Testis (tissue), 3 donors: Measurements from ENCODE around the gene YPEL2. TPM values are rescaled to one million over a fixed set of nuclear protein-coding genes. Genes with fewer than 3 reads are reported as not detected.

Source experiments
- DNase-seq: peaks from one replicate; pipeline ENCODE4 v3.0.0-alpha.2; 2019
- H3K27ac ChIP-seq, 2 donors: fragments of 200-600 bp; sonication (generic); one replicate each; pipeline ENCODE4 v1.5.1; 2019
- H3K27me3 ChIP-seq: fragments of 200-600 bp; sonication (generic); one replicate; pipeline ENCODE4 v1.5.1; 2019
- H3K36me3 ChIP-seq: fragments of 200-600 bp; sonication (generic); one replicate; pipeline ENCODE4 v1.5.1; 2017; ENCODE audit warnings: low read depth; ENCODE audit errors: missing control alignments
- H3K4me1 ChIP-seq: fragments of 200-600 bp; sonication (generic); one replicate; pipeline ENCODE4 v1.5.1; 2019
- H3K4me3 ChIP-seq, 2 donors: fragments of 200-600 bp; sonication (generic); one replicate each; pipeline ENCODE4 v1.5.1; 2017 to 2019
- H3K9me3 ChIP-seq: fragments of 200-600 bp; sonication (generic); one replicate; pipeline ENCODE4 v1.5.1; 2017
- CTCF ChIP-seq, 3 experiments: fragments of 450-650 bp in 2 of 3; fragments of 200-600 bp in 1 of 3; sonication (generic) in 1 of 3; IDR thresholded peaks; one replicate each; pipeline ENCODE4 v1.5.1; 2016 to 2019; ENCODE audit warnings: antibody characterized with exemption in 3 of 3, mild to moderate bottlenecking in 2 of 3, moderate library complexity in 1 of 3
- POLR2A ChIP-seq: fragments of 450-650 bp; IDR thresholded peaks from one replicate; pipeline ENCODE4 v1.6.1; 2017; ENCODE audit warnings: antibody characterized with exemption, mild to moderate bottlenecking, moderate library complexity
- WGBS, 2 donors: methylation state at CpG; one replicate each; pipeline ENCODE4 v1.1.5; 2018; 5-methylcytosine and 5-hydroxymethylcytosine counted together
- intact Hi-C: fragments of 100-400 bp; cut with DNase I; formaldehyde crosslinking; loops from one replicate; pipeline ENCODE4 v1.15.1; 2023; ENCODE audit warnings: low total_unique reads
- polyA plus RNA-seq: library from polyadenylated mRNA; stranded (reverse); fragments of 350-450 nt; fragmentation: Illumina TruSeq; extraction: RNeasy Lipid Tissue Mini Kit (QIAGEN cat#74804); gene quantifications from one replicate; pipeline ENCODE4 v1.2.3, GENCODE V29; 2014; ENCODE audit warnings: low read depth, low replicate concordance; ENCODE audit not compliant: insufficient read depth
- total RNA-seq, 2 donors: library from RNA; depleted of rRNA; stranded (reverse); fragments of >200 nt; gene quantifications; one replicate each; pipeline ENCODE4 v1.2.3, GENCODE V29; 2016

The YPEL2 gene
- total and polyA plus RNA-seq, 3 donors from 2014 or later, result 20.5 to 48.3 (median 39.8) TPM

GRCh38 chr17:59425085-59425931 lies 93.9 kb downstream of the YPEL2 start:
- H3K4me3 ChIP-seq, result peak overlapping the region in 1 of 2 donors; percentile 1

GRCh38 chr17:59426031-59426430 lies 94.6 kb downstream of the YPEL2 start:
- intact Hi-C loops, result no loop called here
- DNase-seq, result no peak
- peaks cover 48% of the 10 kb centered on the region for H3K4me1 ChIP-seq

More at GRCh38 chr17:59425085-59425931, 93.9 kb downstream of the YPEL2 start:
- intact Hi-C loops, result no loop called here
- Histone ChIP-seq H3K36me3 (no peaks in the 10 kb centered on the region), H3K4me1 (peaks cover 48% of the 10 kb centered on the region), H3K27ac (peak overlapping the region; percentile 81 to 88), H3K9me3 (no peaks in the 10 kb centered on the region), H3K27me3 (no peaks in the 10 kb centered on the region)
- TF ChIP-seq CTCF (IDR thresholded peaks at IDR 0.05) (no peak), POLR2A (no peak)
- WGBS, 2 donors, result 14 to 38% methylated on average over 16 of the region's 16 CpGs
- DNase-seq, result peak; percentile 43

GRCh38 chr17:59427425-59427921 lies 96.0 kb downstream of the YPEL2 start:
- TF ChIP-seq CTCF (IDR thresholded peaks at IDR 0.05) (no peak), POLR2A (no peak)
- Histone ChIP-seq H3K4me1 (peaks cover 48% of the 10 kb centered on the region), H3K36me3 (no peaks in the 10 kb centered on the region), H3K4me3 (no peak overlapping the region), H3K27me3 (no peaks in the 10 kb centered on the region), H3K9me3 (no peaks in the 10 kb centered on the region), H3K27ac (peak overlapping the region in 1 of 2 donors; percentile 88)
- intact Hi-C loops, result no loop called here
- WGBS, 2 donors, result 43 to 52% methylated on average over 5 of the region's 5 CpGs
- peak; percentile 41 for DNase-seq

More at GRCh38 chr17:59426031-59426430, 94.6 kb downstream of the YPEL2 start:
- TF ChIP-seq CTCF (IDR thresholded peaks at IDR 0.05) (no peak), POLR2A (no peak)
- no peak overlapping the region for H3K4me3 ChIP-seq
- no peaks in the 10 kb centered on the region for H3K9me3 ChIP-seq
- H3K36me3 ChIP-seq, result no peaks in the 10 kb centered on the region
- no peaks in the 10 kb centered on the region for H3K27me3 ChIP-seq
- 70 to 79% methylated on average over 9 of the region's 9 CpGs for WGBS, 2 donors
- H3K27ac ChIP-seq, result peak overlapping the region; percentile 81 to 88

GRCh38 chr17:59427996-59428395 lies 96.5 kb downstream of the YPEL2 start:
- no peak for DNase-seq
- Histone ChIP-seq H3K27me3 (no peaks in the 10 kb centered on the region), H3K4me1 (peaks cover 45% of the 10 kb centered on the region), H3K36me3 (no peaks in the 10 kb centered on the region), H3K4me3 (no peak overlapping the region), H3K27ac (peak overlapping the region; percentile 13 to 88), H3K9me3 (no peaks in the 10 kb centered on the region)
- TF ChIP-seq CTCF (IDR thresholded peaks at IDR 0.05), result no peak
- no peak for TF ChIP-seq POLR2A
- 54 to 74% methylated on average over 9 of the region's 9 CpGs for WGBS, 2 donors
- intact Hi-C loops, result no loop called here
